Stimulated activated CD8-positive, alpha-beta memory T cell treated with anti-CD3 and anti-CD28 coated beads, Interleukin-2, amount 100 ng/mL, for 1 hour (primary cell): ENCODE results near the gene C7orf57.
"Not testable (repeated sequence)": the region's sequence is repeated elsewhere in the genome, so short reads cannot be mapped to it uniquely, and the experiment has no call there.

Experiments used
- DNase-seq, 2 donors: peaks; one replicate each; pipeline ENCODE4 v3.0.0-alpha.2; 2020; ENCODE audit warnings: low read depth in 2 of 2

The C7orf57 gene

GRCh38 chr7:48035301-48035966 is at the start of gene C7orf57:
TSS of gene C7orf57 (plus strand) at chr7:48035543. CDS start at chr7:48036309, 766 bp downstream.
- DNase-seq = peak; percentile 68 to 75

- DNase-seq = no peak
Observed at GRCh38 chr7:47988496-47989386, 46.6 kb upstream of the C7orf57 start.

- DNase-seq = not testable (repeated sequence)
Observed at GRCh38 chr7:47989607-47990400, 45.5 kb upstream of the C7orf57 start.

- no peak for DNase-seq
Observed at GRCh38 chr7:47990592-47990991, 44.8 kb upstream of the C7orf57 start.

GRCh38 chr7:47991270-47991669 is 44.1 kb upstream of the C7orf57 start:
- DNase-seq = no peak

- DNase-seq = peak; percentile 70 to 78
Observed at GRCh38 chr7:47991741-47992311, 43.5 kb upstream of the C7orf57 start.

- no peak for DNase-seq
Observed at GRCh38 chr7:47992446-47992845, 42.9 kb upstream of the C7orf57 start.

GRCh38 chr7:47999413-47999812 is 35.9 kb upstream of the C7orf57 start:
- DNase-seq = no peak

GRCh38 chr7:48000164-48000563 is 35.2 kb upstream of the C7orf57 start:
- not testable (repeated sequence) for DNase-seq

- no peak for DNase-seq
Observed at GRCh38 chr7:48004032-48004431, 31.3 kb upstream of the C7orf57 start.

GRCh38 chr7:48004638-48005037 is 30.7 kb upstream of the C7orf57 start:
- DNase-seq = no peak

- no peak for DNase-seq
Observed at GRCh38 chr7:48006866-48007265, 28.5 kb upstream of the C7orf57 start.

GRCh38 chr7:48009257-48009656 is 26.1 kb upstream of the C7orf57 start:
- no peak for DNase-seq

GRCh38 chr7:48009954-48010353 is 25.4 kb upstream of the C7orf57 start:
- DNase-seq = no peak

- DNase-seq = no peak
Observed at GRCh38 chr7:48011323-48011722, 24.0 kb upstream of the C7orf57 start.

- DNase-seq = no peak
Observed at GRCh38 chr7:48011951-48012350, 23.4 kb upstream of the C7orf57 start.

GRCh38 chr7:48016641-48017040 is 18.7 kb upstream of the C7orf57 start:
- no peak for DNase-seq

GRCh38 chr7:48017674-48018073 is 17.7 kb upstream of the C7orf57 start:
- no peak for DNase-seq

GRCh38 chr7:48025624-48026023 is 9.7 kb upstream of the C7orf57 start:
- DNase-seq = no peak

GRCh38 chr7:48028938-48029337 is 6.4 kb upstream of the C7orf57 start, which contains the start of gene SUN3:
TSS of gene SUN3 (minus strand) at chr7:48029107. CDS start at chr7:48028938, 169 bp downstream.
- no peak for DNase-seq

- no peak for DNase-seq
Observed at GRCh38 chr7:48031111-48031510, 4.2 kb upstream of the C7orf57 start.

- no peak for DNase-seq
Observed at GRCh38 chr7:48033922-48034321, 1.4 kb upstream of the C7orf57 start.
